HG02870 (cell line): ENCODE measurements around the gene FOXO6.

Experiments
- ATAC-seq: cut with Tn5 transposase; IDR thresholded peaks from one replicate; pipeline ENCODE4 v1.9.1; 2021; ENCODE audit warnings: mild to moderate bottlenecking, moderate library complexity; ENCODE audit not compliant: unreplicated experiment

The FOXO6 gene

GRCh38 chr1:41349361-41350054, 11.7 kb upstream of the FOXO6 start:
- ATAC-seq, result no peak

DNA sequence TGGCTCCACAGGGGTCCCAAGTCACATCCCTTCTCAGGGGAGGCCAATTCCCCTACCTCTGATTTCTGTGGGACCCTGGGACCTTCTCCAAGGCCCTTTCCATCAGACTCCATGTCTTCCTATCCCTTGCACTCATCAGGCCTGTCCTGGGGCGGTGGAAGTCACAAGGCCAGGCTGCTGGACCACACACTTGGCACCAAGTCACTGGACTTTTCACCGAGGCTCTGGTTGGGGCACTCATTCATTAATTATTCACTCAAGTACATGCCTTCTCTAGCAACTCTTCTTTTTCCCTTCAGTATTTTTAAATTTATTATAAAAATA, 11.2 kb upstream of the FOXO6 start:
- no peak for ATAC-seq

DNA sequence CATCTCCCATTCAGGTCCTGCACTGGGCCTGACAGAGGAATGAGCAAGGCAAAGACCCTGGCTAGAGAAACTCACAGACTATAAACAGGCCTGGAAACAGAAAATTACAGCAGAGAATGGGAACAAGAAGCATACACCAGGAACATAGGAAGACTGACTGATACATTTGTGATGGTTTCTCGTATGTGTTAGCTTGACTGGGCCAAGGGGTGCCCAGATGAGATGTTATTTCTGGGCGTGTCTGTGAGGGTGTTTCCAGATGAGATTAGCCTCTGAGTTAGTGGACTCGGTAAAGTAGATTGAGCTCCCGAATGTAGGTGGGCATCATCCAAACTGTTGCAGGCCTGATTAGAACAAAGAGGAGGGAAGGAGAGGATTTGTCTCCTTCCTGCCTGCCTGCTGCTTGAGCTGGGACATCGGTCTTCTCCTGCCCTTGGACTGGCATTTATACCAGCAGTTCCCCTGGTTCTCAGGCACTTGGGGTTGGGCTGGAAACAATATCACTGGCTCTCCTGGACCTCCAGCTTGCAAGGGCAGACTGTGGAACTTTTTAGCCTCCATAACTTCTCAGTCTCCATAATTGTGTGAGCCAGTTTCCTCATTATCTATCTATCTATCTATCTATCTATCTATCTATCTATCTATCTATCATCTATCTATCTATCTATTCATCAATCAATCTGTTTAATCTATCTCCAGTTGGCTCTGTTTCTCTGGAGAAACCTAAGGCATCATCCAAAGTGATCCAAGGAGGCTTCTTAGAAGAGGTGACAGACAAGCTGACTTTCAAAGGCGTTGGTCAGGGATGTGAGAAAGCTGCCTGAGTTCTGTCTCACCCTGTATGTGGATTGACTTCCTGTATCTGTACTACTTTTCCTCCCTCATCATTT, 9.7 kb upstream of the FOXO6 start:
- no peak for ATAC-seq

- peak; percentile 81 for ATAC-seq
Observed at GRCh38 chr1:41353744-41354143, 7.5 kb upstream of the FOXO6 start.

DNA sequence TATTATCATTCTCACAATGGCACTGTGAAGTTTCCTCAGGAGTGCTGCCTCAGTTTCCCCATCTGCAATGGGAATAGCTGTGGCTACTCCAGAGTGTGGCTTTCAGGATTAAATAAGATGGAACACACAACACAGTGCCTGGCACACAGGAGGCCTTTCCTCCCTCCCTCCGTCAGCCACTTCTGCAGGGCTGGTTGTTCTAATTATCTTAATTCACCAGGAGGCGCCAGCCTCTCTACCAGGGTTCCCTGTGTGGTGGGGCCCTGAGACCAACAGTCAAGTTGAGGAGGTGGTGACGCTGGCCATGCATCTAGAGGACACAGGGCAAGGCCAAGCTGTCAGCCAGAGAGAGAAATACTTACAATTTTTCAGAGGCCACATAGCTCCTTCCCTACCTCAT, 6.3 kb upstream of the FOXO6 start:
- no peak for ATAC-seq

- ATAC-seq, result no peak
Observed at GRCh38 chr1:41355356-41355755, 5.9 kb upstream of the FOXO6 start.

- no peak for ATAC-seq
Observed at GRCh38 chr1:41355761-41356160, 5.5 kb upstream of the FOXO6 start.

- ATAC-seq, result no peak
Observed at GRCh38 chr1:41356752-41357151, 4.5 kb upstream of the FOXO6 start.

GRCh38 chr1:41357451-41358101, 3.7 kb upstream of the FOXO6 start:
- no peak for ATAC-seq

DNA sequence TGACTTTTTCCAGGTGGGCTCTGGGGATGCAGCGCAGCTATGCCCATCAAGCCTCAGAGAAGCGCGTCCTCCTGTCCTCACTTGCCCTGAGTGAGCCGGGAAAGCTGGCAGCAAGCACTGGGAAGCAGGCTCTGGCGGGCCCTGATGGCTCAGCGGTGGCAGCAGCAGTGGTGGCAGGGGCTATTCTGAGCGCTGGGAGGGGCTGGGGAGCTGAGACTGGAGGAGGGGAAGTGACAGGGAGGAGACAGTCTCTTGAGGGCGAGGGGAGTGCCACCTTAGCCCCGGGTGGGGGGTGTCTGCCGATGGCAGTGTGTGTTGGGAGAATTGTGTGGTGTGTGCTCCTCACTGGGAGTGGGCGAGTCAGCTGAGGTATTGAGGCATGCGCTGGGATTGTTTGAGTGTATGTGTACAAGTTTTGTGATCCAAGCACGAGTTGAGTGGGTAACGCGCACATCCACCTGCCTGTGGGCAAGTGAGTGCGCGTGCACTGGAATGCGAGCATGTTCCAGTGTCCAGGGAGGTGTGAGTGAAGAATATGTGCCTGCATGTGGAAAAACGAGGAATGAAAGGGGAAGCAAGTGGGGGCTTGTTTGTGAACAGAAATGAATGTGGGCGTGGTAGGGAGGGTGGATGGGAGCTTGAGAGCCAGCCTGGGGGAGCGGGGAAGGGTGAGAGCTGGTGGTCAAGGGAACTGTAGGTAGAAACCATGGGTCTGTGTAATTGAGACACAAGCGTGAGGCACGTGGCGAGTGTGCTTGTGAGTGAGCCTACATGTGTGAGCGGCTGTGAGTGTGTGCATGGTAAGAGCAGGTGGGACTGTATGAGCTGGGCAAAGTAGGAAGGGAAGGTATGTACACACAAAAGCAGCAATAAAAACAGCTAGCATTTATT, 2.9 kb upstream of the FOXO6 start:
- ATAC-seq, result no peak

- no peak for ATAC-seq
Observed at GRCh38 chr1:41359211-41360073, 1.8 kb upstream of the FOXO6 start.

- ATAC-seq, result no peak
Observed at GRCh38 chr1:41360074-41360785, 1.0 kb upstream of the FOXO6 start.

DNA sequence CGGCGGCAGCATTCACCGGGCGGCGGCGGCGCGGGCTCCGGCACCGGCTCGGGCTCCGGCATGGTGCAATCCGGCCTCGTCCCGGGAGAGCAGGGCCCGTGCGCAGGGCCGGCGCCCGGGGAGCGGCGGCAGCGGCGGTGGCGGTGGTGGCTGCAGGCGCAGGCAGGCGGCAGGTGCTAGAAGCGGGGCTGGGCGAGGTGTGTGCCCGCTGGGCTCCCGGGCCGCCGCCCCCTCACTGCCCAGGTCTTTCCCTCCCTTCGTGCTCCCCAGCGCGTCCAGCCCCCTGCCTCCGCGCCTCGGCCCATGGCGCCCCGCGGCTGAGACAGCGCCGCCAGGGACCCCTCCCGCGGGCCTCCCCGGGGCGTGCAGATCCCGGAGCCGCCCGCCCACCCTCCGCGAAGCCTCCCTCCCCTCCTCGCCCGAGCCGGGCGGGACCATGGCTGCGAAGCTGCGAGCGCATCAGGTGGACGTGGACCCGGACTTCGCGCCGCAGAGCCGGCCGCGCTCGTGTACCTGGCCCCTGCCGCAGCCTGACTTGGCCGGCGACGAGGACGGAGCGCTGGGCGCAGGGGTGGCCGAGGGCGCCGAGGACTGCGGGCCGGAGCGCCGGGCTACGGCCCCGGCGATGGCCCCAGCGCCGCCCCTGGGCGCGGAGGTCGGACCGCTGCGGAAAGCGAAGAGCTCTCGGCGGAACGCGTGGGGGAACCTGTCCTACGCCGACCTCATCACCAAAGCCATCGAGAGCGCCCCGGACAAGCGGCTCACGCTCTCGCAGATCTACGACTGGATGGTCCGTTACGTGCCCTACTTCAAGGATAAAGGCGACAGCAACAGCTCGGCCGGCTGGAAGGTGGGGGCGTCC, 492 bp downstream of the FOXO6 start:
- no peak for ATAC-seq

GRCh38 chr1:41362357-41362721, 1.1 kb downstream of the FOXO6 start:
- no peak for ATAC-seq

DNA sequence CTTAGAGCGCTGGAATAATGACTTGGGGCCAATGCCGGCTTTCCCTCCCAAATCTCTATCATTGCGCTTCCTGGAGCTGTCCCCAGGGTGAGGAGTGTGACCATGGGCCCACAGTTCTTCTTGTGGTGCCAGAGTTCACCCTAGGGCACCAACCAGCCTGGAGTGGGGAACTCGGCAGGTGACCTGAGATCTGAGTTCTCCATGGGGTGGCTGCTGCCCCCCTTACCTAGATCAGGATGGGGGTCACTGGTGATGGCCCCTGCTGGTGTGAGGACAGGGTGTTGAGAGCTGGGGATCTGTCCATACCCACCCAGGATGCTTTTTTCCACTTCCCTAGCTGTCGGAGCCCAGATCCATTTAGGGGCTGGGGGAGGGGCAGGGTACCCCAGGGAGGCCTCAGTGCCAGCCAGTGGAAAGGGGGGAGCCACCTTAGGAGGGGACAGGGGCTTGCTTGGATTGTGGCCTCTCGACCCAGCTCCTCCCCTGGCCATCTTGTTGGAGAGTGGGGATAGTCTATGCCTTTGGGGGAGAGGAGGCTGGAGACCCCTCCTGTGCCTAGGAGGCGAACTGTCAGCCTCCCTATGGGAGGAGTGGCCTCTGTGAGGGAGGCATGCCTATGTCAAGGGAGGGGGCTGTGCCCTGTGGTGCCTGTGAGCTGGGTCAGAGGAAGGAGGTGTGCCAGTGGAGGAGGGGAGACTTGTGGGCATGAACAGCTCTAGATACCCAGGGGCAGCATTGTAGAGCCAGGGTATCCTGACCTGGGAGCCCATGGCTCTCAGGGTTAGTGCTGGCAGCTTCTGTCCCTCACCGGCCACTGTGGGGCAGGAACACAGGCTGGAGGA, 1.7 kb downstream of the FOXO6 start:
- no peak for ATAC-seq

DNA sequence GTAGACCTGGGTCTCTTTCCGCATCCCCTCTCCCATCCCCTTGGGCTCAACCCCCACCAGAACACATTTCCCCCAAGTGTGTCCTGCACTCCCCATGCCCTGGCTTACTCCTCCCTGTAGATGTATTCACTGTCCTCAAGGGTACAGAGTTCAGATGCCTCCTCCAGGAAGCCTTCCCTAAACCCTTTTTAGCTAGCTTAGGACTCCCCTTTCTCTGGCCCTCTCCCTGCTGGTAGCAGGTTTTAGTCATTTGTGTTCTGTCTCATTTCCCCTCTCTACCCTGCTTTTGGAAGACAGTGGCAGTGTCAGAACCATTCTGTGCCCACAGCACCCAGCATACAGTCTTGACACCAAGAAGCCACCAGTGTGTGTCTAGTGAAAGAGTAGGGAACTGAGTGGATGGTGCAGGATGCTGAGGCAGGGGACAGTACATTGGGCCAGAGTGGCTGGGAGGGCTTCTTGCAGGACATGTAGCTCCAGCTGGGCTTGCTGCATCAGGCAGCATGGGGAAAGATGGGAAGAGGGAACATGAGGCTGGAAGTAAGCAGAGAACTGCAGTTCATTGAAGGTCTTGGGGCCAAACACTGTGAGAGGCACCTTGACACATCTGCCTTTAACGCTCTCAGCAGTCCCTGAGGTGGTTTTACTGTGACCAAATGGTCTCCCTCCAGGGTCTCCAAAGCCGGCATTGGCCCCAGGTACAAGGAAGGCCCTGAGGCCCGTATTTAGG, 2.5 kb downstream of the FOXO6 start:
- ATAC-seq, result no peak
